ENCODE results near the gene NRIP1.

- TF ChIP-seq CTCF (IDR thresholded peaks at IDR 0.05 in 4 of 5, conservative IDR thresholded peaks at IDR 0.05 in 1 of 5) (no peak), POLR2A (IDR thresholded peaks at IDR 0.05) (no peak)
These were observed 52.8 kb downstream of the NRIP1 start for GRCh38 chr21:15011967-15012366.

Measured in gastrocnemius medialis (tissue), 4 donors.